IgD-negative memory B cell (primary cell): ENCODE results near the gene SLC49A4. TPM values are rescaled to one million over a fixed set of nuclear protein-coding genes. Genes with fewer than 3 reads are reported as not detected.
A peak's percentile ranks its signal among the peaks of the same experiment; 100 is the strongest.

Experiments
- H3K27ac Mint-ChIP-seq, 3 donors: one replicate each; pipeline ENCODE4 v1.8.0; 2020 to 2022; ENCODE audit warnings: mild to moderate bottlenecking in 3 of 3, mixed read lengths in 3 of 3, moderate library complexity in 1 of 3
- H3K27me3 Mint-ChIP-seq: one replicate; pipeline ENCODE4 v1.8.0; 2021; ENCODE audit warnings: mixed read lengths
- H3K36me3 Mint-ChIP-seq: one replicate; pipeline ENCODE4 v1.8.0; 2020; ENCODE audit warnings: mild to moderate bottlenecking, mixed read lengths
- H3K4me1 Mint-ChIP-seq, 3 donors: one replicate each; pipeline ENCODE4 v1.8.0; 2020 to 2022; ENCODE audit warnings: mixed read lengths in 3 of 3, mild to moderate bottlenecking in 1 of 3
- H3K4me3 Mint-ChIP-seq, 4 donors: one replicate each; pipeline ENCODE4 v1.8.0; 2020 to 2022; ENCODE audit warnings: mild to moderate bottlenecking in 4 of 4, mixed read lengths in 4 of 4, moderate library complexity in 3 of 4
- H3K9me3 Mint-ChIP-seq, 3 donors: one replicate each; pipeline ENCODE4 v1.8.0; 2020 to 2021; ENCODE audit warnings: mixed read lengths in 3 of 3, mild to moderate bottlenecking in 1 of 3
- polyA plus RNA-seq: library from polyadenylated mRNA; unstranded; fragments of 300-500 nt; fragmentation: Illumina TruSeq; gene quantifications from one replicate; pipeline ENCODE4 v1.2.3, GENCODE V29; 2021

SLC49A4 gene
- polyA plus RNA-seq, 1 donor from 2014 or later = 1.6 TPM

DNA sequence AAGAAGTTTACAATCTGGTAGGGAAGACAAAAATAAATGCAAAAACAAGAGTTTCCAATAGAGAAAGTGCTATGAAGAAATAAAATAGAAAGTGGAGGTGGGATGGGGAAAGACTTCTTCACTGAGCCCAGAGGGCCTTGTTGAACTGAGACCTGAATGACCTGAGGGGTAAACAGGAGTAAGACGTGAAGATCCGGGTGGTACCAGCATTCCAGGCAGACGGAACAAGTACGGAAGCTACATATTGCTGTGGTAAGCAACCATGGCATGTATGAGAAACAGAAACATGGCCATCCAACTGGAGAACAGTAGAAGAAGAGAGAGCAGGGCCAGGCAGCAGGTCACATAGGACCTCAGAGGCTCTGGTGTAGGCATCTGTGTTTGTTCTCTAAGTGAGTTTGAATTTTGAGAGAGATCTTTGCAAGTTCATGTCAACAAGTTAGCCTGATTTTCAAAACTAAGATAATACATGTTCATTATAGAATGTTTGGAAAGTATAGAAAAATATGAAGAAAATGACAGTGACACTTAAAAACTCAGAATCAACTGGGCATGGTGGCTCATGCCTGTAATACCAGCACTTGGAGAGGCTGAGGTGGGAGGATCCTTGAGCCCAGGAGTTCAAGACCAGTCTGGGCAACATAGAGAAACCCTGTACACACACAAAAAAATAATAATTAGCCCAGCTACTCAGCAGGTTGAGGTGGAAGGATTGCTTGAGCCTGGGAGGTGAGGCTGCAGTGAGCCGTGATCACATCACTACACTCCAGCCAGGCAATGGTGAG lies 64.3 kb downstream of the SLC49A4 start:
- Mint-ChIP-seq H3K27me3 (no peaks in the 10 kb centered on the region), H3K27ac (peak overlapping the region in 1 of 3 donors; percentile 39), H3K36me3 (peaks cover 12% of the 10 kb centered on the region), H3K4me1 (no peaks in the 10 kb centered on the region), H3K4me3 (no peak overlapping the region), H3K9me3 (no peaks in the 10 kb centered on the region)

DNA sequence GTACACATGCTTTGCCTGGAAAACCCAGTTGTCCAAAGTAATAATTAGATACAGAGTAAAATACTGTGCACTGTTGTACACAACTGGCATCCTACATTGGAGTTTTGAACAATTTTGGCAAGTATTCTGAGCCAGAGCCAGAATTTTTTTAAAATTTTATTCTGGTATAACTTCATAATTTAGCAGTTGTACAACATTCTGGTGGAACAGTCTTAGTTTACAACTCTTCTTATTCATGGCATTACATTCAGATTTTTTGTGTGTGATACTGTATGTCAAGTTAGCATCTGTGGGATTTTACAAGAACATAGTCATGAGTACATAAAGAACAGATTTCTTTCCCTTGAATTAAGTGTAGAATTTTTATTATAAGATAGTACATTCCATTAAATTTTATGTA lies 67.5 kb downstream of the SLC49A4 start:
- H3K36me3 Mint-ChIP-seq = peaks cover 17% of the 10 kb centered on the region

DNA sequence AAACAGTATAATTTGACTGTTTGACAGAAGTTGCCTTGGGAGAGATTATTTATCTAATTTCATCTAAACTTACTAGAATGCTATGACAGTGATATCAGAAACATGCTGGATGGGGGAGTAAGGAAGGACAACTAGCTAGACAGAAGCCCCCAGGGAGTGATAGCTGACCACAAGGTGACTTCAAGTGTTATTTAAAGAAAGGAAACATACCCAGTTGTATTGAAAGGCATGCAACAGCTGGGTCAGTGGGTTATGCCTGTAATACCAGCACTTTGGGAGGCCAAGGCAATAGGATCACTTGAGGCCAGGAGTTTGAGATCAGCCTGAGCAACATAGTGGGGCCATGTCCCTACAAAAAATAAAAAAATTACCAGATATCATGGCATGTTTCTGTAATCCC lies 69.6 kb downstream of the SLC49A4 start:
- Mint-ChIP-seq H3K4me1 (peaks cover 0 to 2% (median 0%) of the 10 kb centered on the region in 3 donors), H3K36me3 (peaks cover 17% of the 10 kb centered on the region), H3K9me3 (no peaks in the 10 kb centered on the region), H3K4me3 (no peak overlapping the region), H3K27ac (no peak overlapping the region), H3K27me3 (no peaks in the 10 kb centered on the region)

More for the DNA sequence above, 67.5 kb downstream of the SLC49A4 start:
- Mint-ChIP-seq H3K27ac (no peak overlapping the region), H3K4me3 (no peak overlapping the region), H3K4me1 (peaks cover 0 to 2% (median 0%) of the 10 kb centered on the region in 3 donors), H3K9me3 (no peaks in the 10 kb centered on the region), H3K27me3 (no peaks in the 10 kb centered on the region)

DNA sequence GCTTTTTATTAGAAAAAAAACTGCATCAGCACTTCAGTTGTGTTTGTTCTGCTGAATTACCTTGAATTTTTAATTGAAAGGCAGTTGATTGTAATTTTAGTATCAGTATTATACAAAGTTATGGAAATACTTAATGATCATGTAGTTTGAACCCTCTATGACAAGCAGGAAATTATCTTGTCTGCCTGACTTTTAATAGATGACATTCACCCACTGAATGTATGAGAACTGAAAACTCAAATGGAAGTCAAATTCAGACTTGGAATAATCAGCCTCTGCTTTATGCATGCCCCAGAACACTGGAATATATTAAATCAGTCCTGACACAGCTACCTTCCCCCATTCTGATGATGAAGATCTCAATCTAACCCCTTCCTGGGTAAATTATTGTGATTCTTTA lies 73.5 kb downstream of the SLC49A4 start:
- no peak overlapping the region for H3K27ac Mint-ChIP-seq
- H3K4me3 Mint-ChIP-seq = no peak overlapping the region
- H3K9me3 Mint-ChIP-seq = no peaks in the 10 kb centered on the region
- peaks cover 12% of the 10 kb centered on the region for H3K36me3 Mint-ChIP-seq
- peaks cover 0 to 2% (median 0%) of the 10 kb centered on the region in 3 donors for H3K4me1 Mint-ChIP-seq
- no peaks in the 10 kb centered on the region for H3K27me3 Mint-ChIP-seq

DNA sequence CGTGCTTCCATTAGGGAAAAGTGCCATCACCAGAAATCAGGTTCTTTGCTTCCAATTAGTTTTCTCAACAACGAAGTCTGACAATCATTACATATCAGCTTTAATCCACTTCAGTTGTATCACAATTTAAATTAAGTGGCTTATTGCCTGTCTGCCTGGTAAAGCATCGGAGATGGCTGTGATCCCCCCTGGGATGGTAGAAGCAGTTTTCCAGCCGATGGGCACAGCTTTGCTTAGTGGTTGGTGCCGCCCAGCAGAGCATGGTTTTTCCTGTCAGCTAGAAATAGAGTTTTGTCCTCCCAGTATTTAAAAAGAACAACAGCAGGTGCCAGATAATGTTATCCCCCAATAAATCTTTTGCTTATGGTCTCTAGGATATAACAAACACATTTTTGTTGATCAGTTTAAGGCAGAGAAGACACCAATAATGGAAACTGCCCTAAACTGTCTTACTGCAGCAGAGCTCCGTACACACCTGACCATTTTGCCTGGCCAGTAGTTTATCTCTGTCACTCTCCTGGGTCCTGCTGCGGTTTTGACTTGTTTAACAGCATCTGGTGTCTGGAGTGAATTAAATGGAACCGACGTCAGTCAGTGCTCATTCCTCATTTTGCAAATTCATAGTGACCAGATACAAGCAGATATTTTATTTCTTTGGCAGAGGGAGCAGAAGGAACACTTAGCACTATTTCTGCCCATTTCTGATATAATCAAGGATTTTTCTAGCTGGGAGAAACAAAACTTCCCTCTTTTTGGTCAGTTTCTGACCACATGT lies 79.1 kb downstream of the SLC49A4 start:
- no peaks in the 10 kb centered on the region for H3K27me3 Mint-ChIP-seq
- H3K4me1 Mint-ChIP-seq = peaks cover 5 to 7% (median 6%) of the 10 kb centered on the region in 3 donors
- H3K36me3 Mint-ChIP-seq = peaks cover 14% of the 10 kb centered on the region
- H3K4me3 Mint-ChIP-seq = no peak overlapping the region
- H3K9me3 Mint-ChIP-seq = no peaks in the 10 kb centered on the region
- no peak overlapping the region for H3K27ac Mint-ChIP-seq

DNA sequence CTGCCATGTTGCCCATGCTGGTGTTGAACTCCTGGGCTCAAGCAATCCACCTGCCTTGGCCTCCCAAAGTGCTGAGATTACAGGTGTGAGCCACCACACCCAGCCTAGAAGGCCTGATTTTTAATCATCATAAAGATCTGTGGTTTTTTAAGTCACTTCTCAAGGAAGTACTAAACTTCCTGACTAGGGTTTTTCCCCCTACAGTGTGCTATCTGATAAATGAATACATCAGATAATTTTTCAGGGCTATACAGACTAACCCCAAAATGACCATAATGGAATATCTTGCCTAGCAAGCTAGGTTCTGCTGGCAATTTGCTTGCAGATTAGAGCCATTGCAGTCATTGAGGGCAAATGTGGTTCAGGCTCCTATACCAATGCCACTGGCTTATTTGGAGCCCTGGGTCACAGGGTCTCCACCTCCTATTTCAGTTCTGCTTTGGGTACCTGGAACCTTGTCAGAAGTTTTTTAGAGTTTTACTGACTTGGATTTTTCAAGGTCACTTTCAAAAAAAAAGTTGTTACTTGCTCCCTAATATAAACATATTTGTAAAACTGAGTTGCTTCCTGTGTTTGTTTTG lies 80.8 kb downstream of the SLC49A4 start:
- H3K4me3 Mint-ChIP-seq = no peak overlapping the region
- no peaks in the 10 kb centered on the region for H3K9me3 Mint-ChIP-seq
- H3K36me3 Mint-ChIP-seq = peaks cover 14% of the 10 kb centered on the region

DNA sequence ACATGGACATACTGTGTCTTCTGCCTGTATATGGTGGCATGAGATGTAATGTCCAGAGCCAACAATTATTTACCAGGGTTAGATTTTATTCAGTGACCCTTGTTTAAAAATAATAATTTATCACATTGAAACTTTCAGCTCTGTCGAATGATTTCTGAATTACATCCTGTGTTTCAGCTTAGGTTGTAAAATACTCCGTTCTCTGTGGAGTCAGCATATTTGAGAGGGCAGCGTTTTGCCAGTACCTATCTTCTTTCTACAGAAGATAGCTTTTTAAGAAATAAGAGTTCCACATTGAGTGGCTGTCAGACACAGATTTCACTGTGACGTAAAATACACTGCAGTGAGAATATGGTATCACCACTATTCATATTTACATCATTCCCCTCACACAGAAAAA lies 85.3 kb downstream of the SLC49A4 start:
- Mint-ChIP-seq H3K9me3 (no peaks in the 10 kb centered on the region), H3K4me1 (peaks cover 0 to 7% (median 3%) of the 10 kb centered on the region in 3 donors), H3K36me3 (peaks cover 23% of the 10 kb centered on the region), H3K27ac (no peak overlapping the region), H3K4me3 (no peak overlapping the region), H3K27me3 (no peaks in the 10 kb centered on the region)

More for the DNA sequence above, 80.8 kb downstream of the SLC49A4 start:
- peaks cover 5 to 7% (median 6%) of the 10 kb centered on the region in 3 donors for H3K4me1 Mint-ChIP-seq
- no peaks in the 10 kb centered on the region for H3K27me3 Mint-ChIP-seq
- H3K27ac Mint-ChIP-seq = no peak overlapping the region

DNA sequence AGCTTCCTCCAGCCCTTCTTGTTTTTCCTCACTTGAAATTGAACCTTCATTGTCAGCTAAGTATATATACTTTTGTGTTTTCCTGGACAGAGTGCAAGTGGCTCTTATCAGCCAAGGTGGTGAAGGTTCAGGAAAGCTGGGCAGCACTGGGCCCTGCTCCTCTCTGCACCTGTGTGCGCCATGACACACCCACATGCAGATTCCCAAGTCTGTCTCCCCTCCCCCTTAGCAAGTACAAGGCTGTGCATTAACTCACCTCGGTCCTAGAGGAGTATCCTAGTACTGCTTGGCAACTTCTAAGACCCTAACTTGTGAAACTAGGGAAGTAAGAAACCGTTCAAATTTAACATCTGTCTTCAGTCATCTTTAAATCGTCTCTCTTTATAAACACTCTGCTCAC lies 85.8 kb downstream of the SLC49A4 start:
- Mint-ChIP-seq H3K27me3 (no peaks in the 10 kb centered on the region), H3K27ac (no peak overlapping the region), H3K4me1 (peaks cover 0 to 5% (median 1%) of the 10 kb centered on the region in 3 donors), H3K9me3 (no peaks in the 10 kb centered on the region), H3K4me3 (no peak overlapping the region), H3K36me3 (peaks cover 22% of the 10 kb centered on the region)

DNA sequence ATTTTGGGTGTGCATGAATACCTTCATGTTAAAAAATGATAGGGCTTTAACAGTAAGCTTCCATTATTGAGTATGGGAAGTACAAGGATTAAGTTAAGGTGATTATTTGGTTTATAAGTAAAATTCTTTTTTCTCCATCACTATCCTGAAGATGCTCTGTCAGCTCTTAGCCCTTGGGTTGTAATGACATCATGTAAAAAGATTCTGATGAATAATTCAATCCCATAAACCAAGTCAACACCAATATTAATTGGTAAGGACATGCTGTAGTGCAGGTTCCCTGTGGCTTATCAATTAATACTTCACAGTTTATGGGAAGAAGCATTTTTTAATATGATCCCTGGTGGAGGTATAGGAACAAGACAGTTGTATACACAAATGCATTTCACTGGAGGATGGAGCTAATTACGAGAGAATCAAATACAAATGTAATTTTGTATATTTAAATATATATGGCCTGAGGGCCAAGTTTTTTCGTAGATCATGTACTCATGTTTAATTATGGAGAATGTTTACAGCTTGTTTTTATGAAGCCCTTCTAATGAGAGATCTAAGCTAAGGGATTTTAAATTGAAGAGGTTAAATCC lies 87.6 kb downstream of the SLC49A4 start:
- H3K4me1 Mint-ChIP-seq = peaks cover 7 to 13% (median 10%) of the 10 kb centered on the region in 3 donors
- no peak overlapping the region for H3K27ac Mint-ChIP-seq
- peaks cover 15% of the 10 kb centered on the region for H3K36me3 Mint-ChIP-seq
- H3K27me3 Mint-ChIP-seq = no peaks in the 10 kb centered on the region
- H3K9me3 Mint-ChIP-seq = no peaks in the 10 kb centered on the region
- no peak overlapping the region for H3K4me3 Mint-ChIP-seq

DNA sequence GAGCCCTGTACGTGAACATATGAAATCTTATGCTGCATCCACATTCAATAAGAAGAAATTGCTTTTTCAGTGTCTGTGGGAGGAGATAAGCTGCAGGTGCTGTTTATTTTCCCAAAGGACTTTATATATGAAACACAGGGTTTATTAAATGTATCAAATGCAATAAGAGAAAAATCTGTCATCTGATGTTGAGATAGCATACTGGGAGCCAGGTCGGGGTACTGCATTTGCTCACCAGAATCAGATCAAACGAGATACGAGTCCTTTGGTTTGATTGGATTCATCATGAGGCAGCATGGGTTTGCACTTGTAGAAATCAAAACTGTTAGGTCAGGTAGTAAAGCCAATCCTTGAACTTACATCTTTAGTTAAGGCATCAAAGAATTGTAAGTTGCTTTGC lies 91.4 kb downstream of the SLC49A4 start:
- Mint-ChIP-seq H3K4me1 (peaks cover 11 to 23% (median 22%) of the 10 kb centered on the region in 3 donors), H3K27ac (no peak overlapping the region), H3K27me3 (no peaks in the 10 kb centered on the region), H3K36me3 (peaks cover 13% of the 10 kb centered on the region), H3K4me3 (no peak overlapping the region), H3K9me3 (no peaks in the 10 kb centered on the region)

DNA sequence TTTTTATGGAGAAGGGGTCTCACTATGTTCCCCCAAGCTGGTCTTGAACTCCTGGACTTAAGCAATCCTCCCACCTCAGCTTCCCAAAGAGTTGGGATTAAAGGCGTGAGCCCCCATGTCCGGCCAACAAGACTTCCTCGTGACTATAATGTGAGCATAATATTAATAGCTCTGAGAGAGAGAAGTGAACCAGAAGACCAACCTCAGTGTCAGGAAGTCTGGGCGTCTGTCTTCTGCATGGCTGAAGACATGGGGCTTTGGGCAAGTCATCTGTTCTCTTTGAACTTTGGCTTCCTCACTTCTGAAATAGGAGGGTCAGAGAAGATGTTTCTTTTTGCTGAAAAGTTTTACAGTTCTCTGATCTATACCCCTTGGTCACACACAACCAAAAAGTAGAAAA lies 92.1 kb downstream of the SLC49A4 start:
- Mint-ChIP-seq H3K27ac (peak overlapping the region in 1 of 3 donors; percentile 26), H3K9me3 (no peaks in the 10 kb centered on the region), H3K27me3 (no peaks in the 10 kb centered on the region), H3K36me3 (peaks cover 7% of the 10 kb centered on the region), H3K4me1 (peaks cover 11 to 23% (median 22%) of the 10 kb centered on the region in 3 donors), H3K4me3 (peak overlapping the region in 1 of 4 donors; percentile 60)

DNA sequence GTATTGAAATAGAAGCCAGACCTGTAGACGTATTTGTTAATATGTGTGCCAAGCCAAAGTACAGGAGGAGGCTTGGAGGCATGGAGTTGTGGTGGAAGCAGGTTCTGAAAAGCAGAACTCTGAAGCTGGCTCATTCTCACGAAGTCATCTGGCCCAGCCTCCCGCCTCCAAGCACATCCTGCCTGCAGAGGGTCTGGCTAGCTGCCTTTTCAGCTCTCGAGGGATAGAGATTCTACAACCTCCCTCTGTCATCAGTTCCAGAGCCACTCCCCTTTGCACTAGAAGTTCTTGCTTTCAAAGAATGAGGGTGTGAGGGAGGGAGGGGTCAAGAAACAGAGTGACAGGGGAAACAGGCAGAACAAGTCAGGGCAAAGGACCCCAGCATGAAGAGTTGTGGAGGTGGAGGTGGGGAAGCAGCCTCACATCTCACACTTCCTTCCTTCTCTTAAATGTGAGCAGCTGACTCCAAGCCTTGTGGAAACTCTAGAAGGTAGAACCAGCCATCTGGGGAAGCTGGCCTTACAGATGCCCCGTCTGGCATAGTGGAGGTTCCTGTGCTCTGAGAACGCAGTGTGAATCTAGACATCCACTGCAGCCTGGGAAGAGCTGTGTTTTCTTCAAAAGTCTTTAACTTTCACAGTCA lies 95.3 kb downstream of the SLC49A4 start:
- H3K27ac Mint-ChIP-seq = no peak overlapping the region
- H3K9me3 Mint-ChIP-seq = no peaks in the 10 kb centered on the region
- peaks cover 4% of the 10 kb centered on the region for H3K36me3 Mint-ChIP-seq
- H3K27me3 Mint-ChIP-seq = peaks cover 1% of the 10 kb centered on the region
- no peak overlapping the region for H3K4me3 Mint-ChIP-seq
- H3K4me1 Mint-ChIP-seq = peaks cover 16 to 27% (median 22%) of the 10 kb centered on the region in 3 donors

DNA sequence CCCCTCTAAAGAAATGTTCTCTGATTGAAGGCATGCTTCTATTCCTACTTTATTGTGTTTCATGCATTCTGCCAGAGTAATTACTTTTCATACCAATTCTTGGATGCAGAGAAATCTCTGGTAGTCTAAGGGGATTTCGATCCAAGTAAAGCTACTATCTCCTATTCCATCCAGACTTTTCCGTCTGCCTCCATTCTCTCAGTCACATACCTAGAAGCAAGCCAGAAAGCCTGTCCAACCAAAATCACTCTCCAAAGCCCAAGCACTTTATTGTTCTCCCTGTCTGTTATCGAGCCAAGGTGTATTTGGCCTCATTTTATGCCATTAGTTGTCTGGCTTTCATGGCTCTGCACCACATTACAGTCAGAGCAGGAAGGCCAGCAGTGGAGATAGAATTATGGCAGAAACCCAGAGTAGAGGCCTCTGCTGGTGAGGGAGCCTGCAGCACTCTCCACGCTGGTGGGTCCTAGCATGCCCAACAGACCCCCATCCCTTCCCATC lies 95.9 kb downstream of the SLC49A4 start:
- Mint-ChIP-seq H3K4me3 (no peak overlapping the region), H3K27me3 (peaks cover 1% of the 10 kb centered on the region), H3K4me1 (peaks cover 16 to 27% (median 22%) of the 10 kb centered on the region in 3 donors), H3K36me3 (peaks cover 2% of the 10 kb centered on the region), H3K27ac (no peak overlapping the region), H3K9me3 (no peaks in the 10 kb centered on the region)
